Measurements from ENCODE around the gene SRPRA. TPM values are rescaled to one million over a fixed set of nuclear protein-coding genes. Genes with fewer than 3 reads are reported as not detected.
"Not testable (repeated sequence)": the region's sequence is repeated elsewhere in the genome, so short reads cannot be mapped to it uniquely, and the experiment has no call there.

Gene SRPRA
- total RNA-seq, 1 experiment from 2014 or later, result 53.4 TPM

DNA sequence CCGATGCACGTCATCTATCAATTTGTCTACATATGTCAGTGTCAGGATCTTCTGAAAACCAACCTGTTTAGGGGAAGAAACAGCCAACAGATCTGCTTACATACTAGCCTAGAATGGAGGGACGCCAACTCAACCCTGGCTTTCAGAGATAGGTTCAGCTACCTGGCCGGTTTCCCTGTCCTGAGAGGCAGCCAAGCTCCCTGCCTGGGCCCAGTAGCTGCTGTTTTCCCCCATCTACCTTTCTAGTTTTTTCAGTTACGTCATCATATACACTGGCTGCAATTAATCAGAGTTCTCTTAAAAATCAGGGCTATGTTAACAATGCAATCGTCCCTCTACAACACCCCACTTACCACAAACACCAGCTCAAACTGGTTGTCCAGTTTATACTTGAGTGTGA is 1.0 kb downstream of the SRPRA start:
- Histone ChIP-seq H3K4me1 (no peaks in the 10 kb centered on the region), H3K4me3 (peak overlapping the region; percentile 79), H3K27me3 (no peaks in the 10 kb centered on the region), H3K9me3 (replicated peaks) (no peaks in the 10 kb centered on the region), H3K27ac (peak overlapping the region; percentile 81), H3K36me3 (peaks cover 45% of the 10 kb centered on the region)
- no peak for DNase-seq

- Histone ChIP-seq H3K4me3 (no peak overlapping the region), H3K9me3 (replicated peaks) (no peaks in the 10 kb centered on the region), H3K27ac (no peak overlapping the region), H3K36me3 (peaks cover 52% of the 10 kb centered on the region), H3K27me3 (no peaks in the 10 kb centered on the region), H3K4me1 (no peaks in the 10 kb centered on the region)
- no peak for DNase-seq
Measured at GRCh38 chr11:126265811-126266210, 2.9 kb downstream of the SRPRA start.

DNA sequence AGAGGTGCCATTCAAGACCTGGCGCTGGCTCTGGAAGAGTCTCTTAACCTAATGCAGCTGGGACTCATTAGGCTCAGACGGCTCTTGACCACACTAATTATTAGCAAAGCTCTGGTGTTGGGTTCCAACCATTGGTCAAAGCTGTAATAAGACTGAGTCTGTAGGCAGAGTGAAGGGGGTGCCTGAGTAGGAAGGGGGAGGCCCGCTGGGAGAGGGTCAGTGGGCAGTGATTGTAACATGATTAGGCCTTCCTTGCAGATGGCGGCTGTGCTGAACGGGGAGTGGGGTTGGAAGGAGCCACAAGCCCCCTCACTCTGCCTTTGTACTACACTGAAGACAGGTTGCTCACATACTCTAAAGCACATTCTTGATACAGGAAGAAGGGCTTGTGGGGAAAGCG is 5.2 kb downstream of the SRPRA start:
- Histone ChIP-seq H3K9me3 (replicated peaks) (no peaks in the 10 kb centered on the region), H3K27me3 (no peaks in the 10 kb centered on the region), H3K36me3 (peaks cover 52% of the 10 kb centered on the region), H3K27ac (no peak overlapping the region), H3K4me1 (no peaks in the 10 kb centered on the region), H3K4me3 (no peak overlapping the region)
- DNase-seq, result no peak

DNA sequence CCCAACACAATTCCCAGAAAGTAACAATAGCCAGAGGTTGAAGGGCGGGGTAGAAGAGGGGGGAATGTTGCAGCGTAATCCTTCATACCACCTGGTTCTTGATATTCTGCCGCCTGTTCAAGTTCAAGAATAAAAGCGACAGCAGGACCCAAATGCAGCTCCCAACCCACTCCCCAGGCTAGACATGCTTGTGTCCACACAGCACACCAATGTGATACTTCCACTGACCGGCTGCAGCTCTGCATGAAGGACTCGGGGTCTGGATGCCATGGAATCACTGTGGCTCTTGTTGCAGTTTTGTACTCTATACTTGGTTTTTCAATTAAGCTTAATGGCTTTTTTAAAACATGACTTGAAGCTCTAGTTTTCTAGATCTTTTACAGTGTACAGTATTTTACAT is 6.5 kb downstream of the SRPRA start:
- no peak for DNase-seq
- Histone ChIP-seq H3K27me3 (no peaks in the 10 kb centered on the region), H3K9me3 (replicated peaks) (no peaks in the 10 kb centered on the region), H3K4me1 (no peaks in the 10 kb centered on the region), H3K4me3 (no peak overlapping the region), H3K36me3 (peaks cover 52% of the 10 kb centered on the region), H3K27ac (no peak overlapping the region)

- no peaks in the 10 kb centered on the region for H3K4me1 ChIP-seq
- no peak for DNase-seq
Measured at GRCh38 chr11:126257764-126258163, 10.9 kb downstream of the SRPRA start.

DNA sequence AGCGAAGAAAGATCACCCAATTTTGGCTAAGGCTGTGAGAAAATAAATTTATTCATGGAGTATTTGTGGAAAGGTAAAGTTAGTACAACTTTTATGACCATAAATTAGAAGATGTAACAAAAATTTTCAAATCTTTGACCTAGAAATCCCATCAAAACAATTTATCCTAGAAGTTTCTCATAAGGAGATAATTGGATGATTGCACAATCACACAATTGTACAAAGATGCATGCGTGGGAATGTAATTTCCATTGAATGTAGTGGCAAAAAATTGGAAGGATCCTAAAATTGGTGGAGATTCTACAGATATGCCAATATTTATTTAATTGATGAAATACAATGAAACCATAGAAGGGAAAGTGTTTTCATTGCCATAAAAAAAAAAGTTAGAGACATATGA is 11.6 kb downstream of the SRPRA start:
- Histone ChIP-seq H3K27ac (no peak overlapping the region), H3K9me3 (replicated peaks) (no peaks in the 10 kb centered on the region), H3K27me3 (no peaks in the 10 kb centered on the region), H3K4me1 (no peaks in the 10 kb centered on the region), H3K36me3 (peaks cover 6% of the 10 kb centered on the region; the same call in 1 of the 2 replicates), H3K4me3 (no peak overlapping the region)
- no peak for DNase-seq

More at GRCh38 chr11:126257764-126258163, 10.9 kb downstream of the SRPRA start:
- H3K27me3 ChIP-seq, result no peaks in the 10 kb centered on the region
- H3K9me3 ChIP-seq (replicated peaks), result no peaks in the 10 kb centered on the region
- no peak overlapping the region for H3K4me3 ChIP-seq
- H3K27ac ChIP-seq, result no peak overlapping the region
- H3K36me3 ChIP-seq, result peaks cover 11% of the 10 kb centered on the region; the same call in 1 of the 2 replicates

DNA sequence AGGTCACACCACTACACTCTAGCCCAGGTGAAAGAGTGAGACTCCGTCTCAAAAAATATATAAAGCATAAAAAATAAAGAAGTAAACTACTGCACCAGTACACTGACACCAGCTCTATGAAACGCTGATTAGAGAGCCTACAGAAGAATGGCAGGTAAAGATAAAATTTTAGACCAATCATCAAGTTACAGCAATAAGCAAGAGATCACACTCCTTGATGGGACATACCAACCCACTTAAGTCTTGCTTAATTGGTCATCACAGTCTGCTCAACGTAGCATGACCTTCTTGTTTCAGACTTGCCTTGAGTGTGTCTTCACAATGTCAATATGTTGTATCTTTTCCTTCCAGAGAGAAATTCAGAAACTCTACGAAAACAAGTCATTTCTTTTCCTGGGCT is 12.5 kb downstream of the SRPRA start:
- H3K27me3 ChIP-seq, result no peaks in the 10 kb centered on the region
- 0 out of 2 replicates have a peak, but pooled peaks cover 2% of the 10 kb centered on the region for H3K36me3 ChIP-seq
- H3K4me1 ChIP-seq, result no peaks in the 10 kb centered on the region
- H3K4me3 ChIP-seq, result no peak overlapping the region
- no peak overlapping the region for H3K27ac ChIP-seq
- no peak for DNase-seq
- H3K9me3 ChIP-seq (replicated peaks), result no peaks in the 10 kb centered on the region

DNA sequence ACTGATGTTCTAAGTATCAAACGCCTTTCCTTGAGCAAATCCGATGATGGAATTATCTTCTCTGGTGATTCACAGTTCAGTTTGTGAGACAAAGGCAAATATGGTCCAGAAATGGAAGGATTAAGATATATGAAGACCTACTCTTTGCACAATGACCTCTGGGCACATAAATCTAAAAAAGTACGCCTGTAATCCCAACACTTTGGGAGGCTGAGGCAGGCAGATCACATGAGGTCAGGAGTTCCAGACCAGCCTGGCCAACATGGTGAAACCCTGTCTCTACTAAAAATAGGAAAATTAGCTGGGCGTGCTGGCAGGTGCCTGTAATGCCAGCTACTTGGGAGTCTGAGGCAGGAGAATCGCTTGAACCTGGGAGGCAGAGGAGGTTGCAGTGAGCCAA is 13.2 kb downstream of the SRPRA start:
- H3K9me3 ChIP-seq (replicated peaks); H3K4me3 ChIP-seq; H3K27me3 ChIP-seq; H3K36me3 ChIP-seq; DNase-seq; H3K4me1 ChIP-seq; H3K27ac ChIP-seq: not testable (repeated sequence)

- Histone ChIP-seq H3K4me3 (no peak overlapping the region), H3K36me3 (0 out of 2 replicates have a peak, but pooled peaks cover 2% of the 10 kb centered on the region), H3K4me1 (no peaks in the 10 kb centered on the region), H3K9me3 (replicated peaks) (no peaks in the 10 kb centered on the region), H3K27me3 (no peaks in the 10 kb centered on the region), H3K27ac (no peak overlapping the region)
- DNase-seq, result no peak
Measured at GRCh38 chr11:126254819-126255218, 13.9 kb downstream of the SRPRA start.

DNA sequence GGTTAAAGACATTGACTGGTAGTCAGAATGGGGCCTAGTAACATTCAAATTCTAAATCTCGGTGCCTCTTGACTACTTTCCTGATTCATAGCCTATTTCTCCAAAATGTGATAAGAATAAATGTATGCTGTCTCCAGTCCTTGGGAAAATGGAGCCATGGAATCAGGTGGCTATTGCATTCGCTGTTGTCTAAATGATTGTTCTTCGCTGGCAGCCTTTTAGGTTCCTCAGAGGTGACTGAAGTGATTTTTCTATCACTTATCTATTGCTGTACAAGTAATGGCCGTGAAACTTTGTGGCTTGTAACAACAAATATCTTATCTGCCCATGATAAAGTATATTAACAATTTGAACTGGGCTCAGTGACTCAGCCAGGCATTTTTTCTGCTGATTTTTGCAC is 15.4 kb downstream of the SRPRA start:
- Histone ChIP-seq H3K4me3 (no peak overlapping the region), H3K27ac (no peak overlapping the region), H3K27me3 (no peaks in the 10 kb centered on the region), H3K36me3 (0 out of 2 replicates have a peak, but pooled peaks cover 2% of the 10 kb centered on the region), H3K4me1 (no peaks in the 10 kb centered on the region), H3K9me3 (replicated peaks) (no peaks in the 10 kb centered on the region)
- DNase-seq, result no peak

DNA sequence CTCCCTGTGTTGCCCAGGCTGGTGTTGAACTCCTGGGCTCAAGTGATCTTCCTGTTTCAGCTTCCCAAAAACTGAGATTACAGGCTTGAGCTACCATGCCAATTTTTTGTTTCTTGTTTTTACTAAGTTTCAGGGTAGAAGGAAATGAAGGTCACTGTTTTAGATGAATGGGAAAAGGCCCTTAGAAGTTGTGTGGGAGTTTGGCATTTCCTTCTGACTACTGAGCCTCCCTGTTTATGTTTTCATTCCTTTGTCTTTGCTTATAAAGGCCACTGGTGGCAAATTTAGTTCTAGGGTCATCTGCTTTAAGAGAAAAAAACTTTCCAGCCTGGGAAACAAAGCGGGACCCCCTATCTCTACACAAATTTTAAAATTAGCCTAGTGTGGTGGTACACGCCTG is 22.1 kb downstream of the SRPRA start:
- H3K27me3 ChIP-seq, result no peaks in the 10 kb centered on the region
- H3K27ac ChIP-seq, result no peak overlapping the region
- no peaks in the 10 kb centered on the region for H3K9me3 ChIP-seq (replicated peaks)
- H3K36me3 ChIP-seq, result no peaks in the 10 kb centered on the region
- no peak for DNase-seq
- no peak overlapping the region for H3K4me3 ChIP-seq
- H3K4me1 ChIP-seq, result no peaks in the 10 kb centered on the region

- H3K27ac ChIP-seq, result no peak overlapping the region
- peaks cover 3% of the 10 kb centered on the region; the same call in 1 of the 2 replicates for H3K36me3 ChIP-seq
- no peaks in the 10 kb centered on the region; the same call in 1 of the 2 replicates for H3K9me3 ChIP-seq (replicated peaks)
- DNase-seq, result no peak
- H3K4me3 ChIP-seq, result no peak overlapping the region
- H3K27me3 ChIP-seq, result no peaks in the 10 kb centered on the region
- peaks cover 8% of the 10 kb centered on the region for H3K4me1 ChIP-seq
Measured at GRCh38 chr11:126233391-126233790, 35.3 kb downstream of the SRPRA start.

DNA sequence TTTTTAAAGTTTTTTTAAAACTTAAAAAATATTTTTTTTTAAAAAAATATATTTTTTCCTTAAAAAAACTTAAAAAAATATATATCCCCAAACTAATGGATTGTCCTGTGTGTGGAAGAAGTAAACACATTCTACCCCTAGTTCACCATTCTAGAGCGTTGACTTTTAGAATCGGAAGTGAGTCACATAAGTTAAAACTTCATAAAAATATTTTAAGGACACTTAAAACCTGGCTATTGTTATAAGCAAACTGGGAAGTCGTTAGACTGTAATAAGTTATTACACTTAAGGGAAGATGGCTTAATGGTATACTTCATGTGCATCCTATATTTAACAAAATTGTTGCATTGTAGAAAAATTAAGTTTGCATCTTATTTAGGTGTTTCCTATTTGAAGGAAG is 36.0 kb downstream of the SRPRA start:
- peaks cover 8% of the 10 kb centered on the region for H3K4me1 ChIP-seq
- no peak overlapping the region for H3K4me3 ChIP-seq
- no peaks in the 10 kb centered on the region for H3K27me3 ChIP-seq
- no peak overlapping the region for H3K27ac ChIP-seq
- H3K9me3 ChIP-seq (replicated peaks), result no peaks in the 10 kb centered on the region; the same call in 1 of the 2 replicates
- no peak for DNase-seq
- H3K36me3 ChIP-seq, result peaks cover 3% of the 10 kb centered on the region; the same call in 1 of the 2 replicates

DNA sequence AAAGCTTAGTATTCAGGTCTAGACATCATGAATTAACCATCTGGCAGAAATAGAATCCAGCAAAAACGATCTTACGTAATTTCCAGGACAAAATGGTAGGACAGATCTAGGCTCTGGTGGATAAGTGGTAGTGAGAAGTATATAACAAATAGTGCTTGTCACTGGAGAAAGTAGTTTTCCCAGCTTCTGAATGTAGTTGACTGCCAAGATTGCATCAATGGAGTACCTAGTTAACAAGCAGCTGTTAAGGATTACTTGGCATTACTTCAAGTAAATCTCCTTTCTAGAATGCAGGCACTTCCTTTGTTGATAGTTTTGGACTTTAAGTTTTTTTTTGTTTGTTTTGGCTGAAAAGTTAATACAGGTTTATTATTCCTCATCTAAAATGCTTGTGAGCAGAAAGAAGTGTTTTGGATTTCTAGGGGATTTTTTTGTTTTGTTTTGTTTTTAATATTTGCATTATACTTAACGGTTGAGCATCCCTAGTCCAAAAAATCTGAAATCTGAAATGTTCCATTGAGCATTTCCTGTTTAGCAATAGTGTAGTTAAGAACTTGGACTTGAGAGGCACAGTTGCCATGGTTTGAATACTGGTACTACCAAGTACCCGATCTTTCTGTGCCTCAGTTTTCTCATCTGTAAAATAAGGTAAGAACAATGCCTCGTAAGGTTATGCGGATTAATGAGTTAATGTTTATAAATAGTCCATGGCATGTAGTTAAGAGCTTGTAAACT is 36.8 kb downstream of the SRPRA start:
- Histone ChIP-seq H3K4me1 (peaks cover 8% of the 10 kb centered on the region), H3K4me3 (no peak overlapping the region), H3K27ac (no peak overlapping the region), H3K9me3 (replicated peaks) (no peaks in the 10 kb centered on the region; the same call in 1 of the 2 replicates), H3K36me3 (peaks cover 3% of the 10 kb centered on the region; the same call in 1 of the 2 replicates), H3K27me3 (no peaks in the 10 kb centered on the region)
- DNase-seq, result peak in 1 of 2 experiments; percentile 46

DNA sequence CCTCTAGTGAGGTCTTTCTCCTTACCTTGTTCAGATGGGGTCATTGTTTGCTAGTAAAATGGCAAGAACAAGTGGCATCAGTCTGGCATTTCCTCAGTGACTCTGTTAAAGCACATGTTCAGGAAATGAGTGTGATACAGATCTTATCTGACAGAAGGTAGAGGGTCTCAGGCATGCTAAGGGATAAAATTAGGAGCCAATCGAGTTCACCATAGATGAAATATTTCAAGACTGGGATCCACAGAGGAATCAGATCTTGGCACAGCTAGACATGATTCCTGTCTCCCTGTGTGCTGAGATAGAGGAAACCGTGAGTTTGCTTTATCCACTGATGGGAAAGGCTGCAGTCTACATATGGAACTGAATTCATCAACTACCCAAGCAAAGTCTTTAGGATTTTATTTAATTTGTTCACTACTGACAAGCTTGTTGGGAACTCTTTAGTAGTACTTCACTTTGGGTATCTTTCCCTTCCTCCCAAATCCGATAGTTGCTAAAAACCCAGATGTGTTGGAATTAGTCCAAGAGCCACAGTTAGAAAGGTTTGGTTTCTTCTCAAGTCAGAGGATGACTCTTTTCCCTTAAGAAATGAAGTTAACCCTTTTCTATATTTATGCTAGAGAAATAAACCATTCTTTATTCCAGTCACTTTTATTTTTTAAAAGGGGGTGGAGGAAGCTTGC is 38.7 kb downstream of the SRPRA start:
- no peaks in the 10 kb centered on the region; the same call in 1 of the 2 replicates for H3K9me3 ChIP-seq (replicated peaks)
- H3K27ac ChIP-seq, result no peak overlapping the region
- no peak for DNase-seq
- no peaks in the 10 kb centered on the region for H3K36me3 ChIP-seq
- H3K4me1 ChIP-seq, result peaks cover 8% of the 10 kb centered on the region
- H3K27me3 ChIP-seq, result no peaks in the 10 kb centered on the region
- no peak overlapping the region for H3K4me3 ChIP-seq

All from SJCRH30 (cell line).